Measurements from ENCODE around the gene FYTTD1.

Gene FYTTD1

GRCh38 chr3:197775317-197775716 is 25.6 kb downstream of the FYTTD1 start:
- no peak for TF ChIP-seq CTCF (conservative IDR thresholded peaks at IDR 0.05; ENCODE audit: low read depth, low read length)
- peaks cover 5% of the 10 kb centered on the region; the same call in 1 of the 2 replicates for H3K36me3 ChIP-seq (ENCODE audit: insufficient read depth)
- no peaks in the 10 kb centered on the region for H3K27me3 ChIP-seq (ENCODE audit: insufficient read depth, low read depth)

GRCh38 chr3:197782230-197782629 is 32.5 kb downstream of the FYTTD1 start:
- Histone ChIP-seq H3K79me2 (ENCODE audit: insufficient read depth, low read depth) (no peaks in the 10 kb centered on the region), H3K27me3 (ENCODE audit: insufficient read depth, low read depth) (no peaks in the 10 kb centered on the region), H3K4me3 (IDR thresholded peaks at IDR 0.05; ENCODE audit: insufficient read depth, low read depth, low read length) (no peak overlapping the region), H3K4me2 (no peak overlapping the region), H3K36me3 (ENCODE audit: insufficient read depth) (peaks cover 5% of the 10 kb centered on the region; the same call in 1 of the 2 replicates), H3K4me1 (ENCODE audit: low read depth, poor library complexity, severe bottlenecking) (no peaks in the 10 kb centered on the region), H4K20me1 (ENCODE audit: insufficient read depth) (no peaks in the 10 kb centered on the region), H2AFZ (ENCODE audit: low read depth) (no peak overlapping the region), H3K27ac (no peak overlapping the region), H3K9ac (no peak overlapping the region)
- TF ChIP-seq CTCF (conservative IDR thresholded peaks at IDR 0.05; ENCODE audit: low read depth, low read length): no peak

More at GRCh38 chr3:197775317-197775716, 25.6 kb downstream of the FYTTD1 start:
- Histone ChIP-seq H3K9ac (no peak overlapping the region), H3K4me3 (IDR thresholded peaks at IDR 0.05; ENCODE audit: insufficient read depth, low read depth, low read length) (no peak overlapping the region), H3K79me2 (ENCODE audit: insufficient read depth, low read depth) (no peaks in the 10 kb centered on the region), H3K27ac (no peak overlapping the region), H3K4me2 (no peak overlapping the region), H3K4me1 (ENCODE audit: low read depth, poor library complexity, severe bottlenecking) (no peaks in the 10 kb centered on the region), H2AFZ (ENCODE audit: low read depth) (no peak overlapping the region), H4K20me1 (ENCODE audit: insufficient read depth) (no peaks in the 10 kb centered on the region)

- H3K4me2 ChIP-seq: no peak overlapping the region
These were observed 34.4 kb downstream of the FYTTD1 start for GRCh38 chr3:197784019-197784585.

GRCh38 chr3:197787412-197787811 is 37.7 kb downstream of the FYTTD1 start:
- H2AFZ ChIP-seq (ENCODE audit: low read depth): no peak overlapping the region
- peaks cover 8% of the 10 kb centered on the region for H3K4me1 ChIP-seq (ENCODE audit: low read depth, poor library complexity, severe bottlenecking)
- no peak overlapping the region for H3K4me2 ChIP-seq
- no peaks in the 10 kb centered on the region for H3K27me3 ChIP-seq (ENCODE audit: insufficient read depth, low read depth)
- no peaks in the 10 kb centered on the region for H4K20me1 ChIP-seq (ENCODE audit: insufficient read depth)
- H3K4me3 ChIP-seq (IDR thresholded peaks at IDR 0.05; ENCODE audit: insufficient read depth, low read depth, low read length): no peak overlapping the region
- no peaks in the 10 kb centered on the region for H3K79me2 ChIP-seq (ENCODE audit: insufficient read depth, low read depth)
- H3K27ac ChIP-seq: no peak overlapping the region
- H3K9ac ChIP-seq: no peak overlapping the region
- TF ChIP-seq CTCF (conservative IDR thresholded peaks at IDR 0.05; ENCODE audit: low read depth, low read length): no peak
- no peaks in the 10 kb centered on the region for H3K36me3 ChIP-seq (ENCODE audit: insufficient read depth)

More at GRCh38 chr3:197784019-197784585, 34.4 kb downstream of the FYTTD1 start:
- Histone ChIP-seq H3K4me3 (IDR thresholded peaks at IDR 0.05; ENCODE audit: insufficient read depth, low read depth, low read length) (no peak overlapping the region), H3K27me3 (ENCODE audit: insufficient read depth, low read depth) (no peaks in the 10 kb centered on the region), H3K9ac (no peak overlapping the region), H3K36me3 (ENCODE audit: insufficient read depth) (no peaks in the 10 kb centered on the region), H3K27ac (no peak overlapping the region), H3K79me2 (ENCODE audit: insufficient read depth, low read depth) (no peaks in the 10 kb centered on the region), H3K4me1 (ENCODE audit: low read depth, poor library complexity, severe bottlenecking) (no peaks in the 10 kb centered on the region), H4K20me1 (ENCODE audit: insufficient read depth) (no peaks in the 10 kb centered on the region), H2AFZ (ENCODE audit: low read depth) (no peak overlapping the region)
- no peak for TF ChIP-seq CTCF (conservative IDR thresholded peaks at IDR 0.05; ENCODE audit: low read depth, low read length)

All from KMS-11 (cell line).